HuH-7.5 (cell line): ENCODE measurements around the gene VAMP1.

Source experiments
- DNase-seq: peaks from one replicate; pipeline ENCODE4 v3.0.0; 2011; ENCODE audit warnings: low spot score

VAMP1 gene

GRCh38 chr12:6425590-6426531 lies 44.6 kb downstream of the VAMP1 start:
- DNase-seq: no peak

DNA sequence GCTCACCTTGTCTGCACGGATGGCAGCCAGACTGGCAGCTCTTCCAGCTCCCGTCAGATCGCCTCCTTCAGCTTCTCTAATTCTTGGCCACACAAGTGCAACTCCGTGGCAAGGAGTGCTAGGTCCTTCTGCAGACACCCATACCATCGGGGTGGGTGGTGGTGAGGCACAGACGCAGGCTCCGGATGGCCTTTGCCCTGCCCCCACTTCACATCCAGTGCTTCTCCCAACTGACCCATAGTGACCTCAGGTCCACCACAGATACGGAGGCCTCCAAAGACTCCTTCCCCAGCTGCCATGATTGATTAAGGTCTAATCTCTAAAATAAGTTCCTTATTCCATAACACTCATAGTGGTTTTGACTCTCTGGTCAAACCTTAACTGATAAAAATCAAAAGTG lies 45.6 kb downstream of the VAMP1 start:
- DNase-seq: no peak

DNA sequence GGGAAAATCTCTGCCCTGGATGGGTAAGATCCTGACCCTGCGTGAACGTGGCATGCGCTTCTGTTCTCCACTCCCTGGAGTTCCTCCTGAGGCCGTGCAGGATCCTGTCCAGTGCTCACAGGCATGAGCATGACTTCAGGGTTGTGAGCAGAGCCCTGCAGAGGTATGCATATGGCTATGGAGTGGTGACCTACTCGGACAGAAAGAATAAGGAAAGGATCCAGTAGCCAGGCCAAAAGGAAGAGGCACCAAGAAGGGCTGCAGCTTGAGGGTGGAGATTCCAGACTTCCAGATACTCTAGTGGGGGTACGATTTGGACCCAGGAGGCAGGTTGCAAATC lies 46.5 kb downstream of the VAMP1 start:
- DNase-seq: no peak

GRCh38 chr12:6423267-6424007 lies 47.0 kb downstream of the VAMP1 start:
- peak; percentile 62 for DNase-seq

- no peak for DNase-seq
Observed at GRCh38 chr12:6420364-6420763, 50.1 kb downstream of the VAMP1 start.

DNA sequence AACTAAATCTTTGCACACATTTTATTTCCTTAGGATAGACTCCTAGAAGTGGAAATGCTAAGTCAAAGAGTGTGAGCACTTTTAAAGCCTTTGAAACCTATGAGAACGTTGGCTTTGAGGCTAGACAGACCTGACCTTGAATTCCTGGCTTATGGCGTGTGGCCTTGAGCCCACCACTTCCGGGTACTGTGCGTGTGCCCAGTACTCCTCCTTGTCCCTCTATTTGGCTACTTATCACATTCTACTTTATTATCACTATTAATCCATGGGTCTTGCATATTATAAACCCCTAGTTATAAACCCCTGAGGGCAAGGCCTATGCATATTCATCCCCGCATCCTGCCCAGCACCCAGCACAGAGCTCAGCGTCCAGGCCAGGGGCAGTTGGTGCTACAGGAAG lies 51.7 kb downstream of the VAMP1 start:
- DNase-seq: no peak

DNA sequence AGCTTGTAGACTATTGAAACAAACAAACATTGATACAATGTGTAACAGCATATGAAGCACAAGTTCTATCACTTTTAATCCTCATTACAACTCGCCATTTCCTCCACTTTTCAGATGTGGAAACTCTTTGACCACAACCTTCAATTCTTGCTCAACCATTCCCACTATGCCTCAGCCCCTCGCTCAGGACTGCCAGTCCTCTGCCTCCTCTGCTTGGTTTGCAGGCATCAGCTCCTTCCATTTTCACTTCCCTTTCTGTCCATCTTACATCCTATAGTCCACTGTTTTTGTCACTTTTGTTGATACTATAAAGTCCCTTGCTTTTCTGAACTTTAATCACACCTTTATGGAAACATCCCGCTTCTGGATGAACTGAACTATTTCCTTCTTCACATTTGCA lies 53.9 kb downstream of the VAMP1 start:
- no peak for DNase-seq
